Left renal pelvis (tissue), 4 donors: ENCODE results near the gene CARD14. TPM values are rescaled to one million over a fixed set of nuclear protein-coding genes. Genes with fewer than 3 reads are reported as not detected.

Source experiments
- DNase-seq, 4 donors: peaks; one replicate each; pipeline ENCODE4 v3.0.0-alpha.2; 2013; ENCODE audit warnings: low read depth in 4 of 4, low spot score in 3 of 4
- polyA plus RNA-seq, 4 donors: library from polyadenylated mRNA; unstranded; fragments of 120-200 nt; gene quantifications; one replicate each; pipeline ENCODE4 v1.2.1, GENCODE V29; 2013; ENCODE audit not compliant: insufficient read length in 4 of 4

The CARD14 gene
- 1 to 10 TPM in 3 of 4 donors, under 1 TPM in 1; 0.59 to 3.5 (median 1.7) TPM for polyA plus RNA-seq

GRCh38 chr17:80169784-80170500 is at the start of gene CARD14:
Gene CARD14 (plus strand): TSS chr17:80170030. CDS start chr17:80181439, 11,409 bp downstream.
- no peak for DNase-seq

DNA sequence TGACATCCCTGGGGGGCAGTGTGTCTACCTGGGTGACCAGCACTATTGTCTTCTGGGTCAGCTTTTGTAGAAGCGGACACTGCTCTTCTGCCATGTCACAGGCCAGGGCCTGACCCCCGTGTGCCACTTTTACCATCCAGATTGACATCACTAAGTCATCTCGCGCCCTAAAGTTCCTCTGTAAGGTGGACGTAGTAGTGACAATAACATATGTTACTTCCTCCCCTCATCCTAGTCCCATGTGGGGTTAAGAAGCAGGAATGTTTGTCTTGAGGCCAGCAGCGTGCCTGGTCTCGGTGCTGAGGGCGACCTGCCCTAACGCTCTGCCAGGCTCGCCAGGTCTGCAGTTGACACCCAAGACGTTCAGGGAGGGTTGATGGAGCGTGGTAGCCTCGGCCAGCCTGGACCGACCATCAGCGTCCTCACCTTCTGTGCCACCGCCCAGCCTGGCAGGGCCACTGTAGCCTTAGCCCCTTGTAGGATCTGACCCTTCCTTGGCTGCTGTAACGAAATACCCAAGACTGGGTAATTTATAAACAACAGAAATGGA is 47.7 kb upstream of the CARD14 start:
- no peak for DNase-seq

DNA sequence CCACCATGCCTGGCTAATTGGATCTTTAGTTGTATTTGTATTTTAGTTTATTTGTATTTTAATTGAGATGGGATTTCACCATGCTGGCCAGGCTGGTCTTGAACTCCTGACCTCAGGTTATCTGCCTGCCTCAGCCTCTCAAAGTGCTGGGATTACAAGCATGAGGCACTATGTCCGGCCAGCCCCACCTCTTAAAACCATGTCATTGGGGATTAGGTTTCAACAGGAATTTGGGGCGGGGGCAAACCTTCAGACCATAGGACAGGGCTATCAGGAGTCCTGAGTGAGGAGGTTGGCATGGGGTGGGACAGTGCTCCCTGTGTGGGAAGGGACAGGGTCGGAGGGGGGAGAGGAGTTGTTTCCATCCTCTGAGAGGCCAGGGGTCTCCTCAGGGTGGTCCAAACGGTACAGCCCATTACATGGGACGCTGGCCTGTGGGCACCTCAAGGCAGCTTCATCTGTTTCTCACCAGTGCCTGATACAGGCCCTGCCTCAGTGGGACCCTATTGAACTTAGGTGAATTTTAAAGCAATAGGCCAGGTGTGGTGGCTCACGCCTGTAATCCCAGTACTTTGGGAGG is 46.8 kb upstream of the CARD14 start:
- no peak for DNase-seq

DNA sequence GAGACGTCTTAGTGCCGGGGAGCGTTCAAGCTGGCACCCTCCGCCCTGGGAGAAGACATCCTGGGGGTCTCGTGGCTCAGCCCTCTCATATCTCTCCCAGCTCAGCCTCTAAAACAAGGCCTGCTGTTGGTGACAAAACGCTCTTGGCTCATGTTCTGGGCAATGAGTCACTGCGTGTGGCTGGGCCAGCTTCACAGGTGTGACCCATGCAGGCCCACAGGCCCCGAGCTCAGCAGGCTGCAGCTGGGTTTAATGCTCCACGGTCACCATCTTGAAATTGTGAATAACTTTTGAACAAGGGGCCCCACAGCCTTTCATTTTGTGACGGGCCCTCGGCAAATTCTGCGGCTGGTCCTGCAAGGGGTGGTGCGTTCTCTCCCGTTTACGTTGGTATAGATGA is 46.0 kb upstream of the CARD14 start:
- no peak for DNase-seq

DNA sequence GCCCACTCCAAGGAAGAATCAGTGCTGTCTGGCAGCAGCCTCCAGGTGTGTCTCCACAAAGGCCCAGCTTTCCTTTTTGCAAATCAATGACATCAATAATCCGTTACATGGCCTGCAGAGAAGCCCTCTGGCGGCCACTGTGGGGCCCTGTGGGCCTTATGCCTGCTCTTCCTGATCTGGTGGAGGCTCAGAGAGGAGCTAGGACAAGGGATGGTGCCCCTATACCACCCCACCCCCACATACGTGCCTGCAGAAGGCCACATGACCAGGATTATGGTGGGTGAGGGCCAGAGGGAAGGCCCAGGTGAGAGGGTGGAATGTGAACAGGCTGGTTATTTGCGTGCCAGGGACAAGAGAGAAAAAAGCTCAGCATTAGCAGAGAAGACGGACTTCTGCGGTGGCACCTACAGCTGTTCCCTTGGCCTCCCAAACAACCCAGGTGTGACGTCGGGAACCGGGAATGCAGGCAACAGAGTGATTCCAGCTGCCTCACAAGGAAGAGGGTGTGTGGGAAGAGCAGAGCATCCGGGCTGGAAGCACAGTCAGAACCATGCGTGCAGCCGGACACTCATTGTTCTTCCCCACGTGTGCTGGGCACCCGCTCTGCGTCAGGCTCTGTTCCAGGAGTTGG is 45.4 kb upstream of the CARD14 start:
- no peak for DNase-seq

DNA sequence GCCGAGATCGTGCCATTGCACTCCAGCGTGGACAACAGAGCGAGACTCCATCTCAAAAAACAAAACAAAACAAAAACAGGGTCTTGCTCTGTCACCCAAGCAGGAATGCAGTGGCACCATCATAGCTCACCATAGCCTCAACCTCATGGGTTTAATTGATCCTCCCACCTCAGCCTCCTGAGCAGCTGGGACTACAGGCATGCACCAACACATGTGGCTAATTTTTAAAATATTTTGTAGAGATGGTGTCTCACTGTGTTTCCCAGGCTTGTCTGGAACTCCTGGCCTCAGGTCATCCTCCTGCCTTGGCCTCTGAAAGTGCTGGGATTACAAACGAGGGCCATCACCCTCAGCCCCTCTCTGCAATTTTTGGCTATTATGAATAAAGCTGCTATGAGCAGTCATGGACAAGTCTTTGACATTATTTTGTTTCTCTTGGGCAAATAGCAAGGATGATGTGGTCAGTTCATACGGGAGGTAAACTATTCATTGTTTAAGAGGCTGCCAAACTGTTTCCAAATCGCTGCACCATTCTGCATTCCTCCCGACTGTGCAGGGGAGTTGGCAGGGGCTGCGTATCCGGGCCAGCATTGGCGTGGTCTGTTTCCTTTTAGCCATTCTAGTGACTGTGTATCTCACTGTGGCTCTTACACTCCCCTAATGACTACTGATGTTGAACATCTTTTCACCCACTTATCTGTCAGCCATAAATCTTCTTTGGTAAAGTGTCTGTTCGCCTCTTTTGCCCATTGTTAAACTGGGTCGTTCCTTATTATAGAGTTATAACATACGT is 44.0 kb upstream of the CARD14 start:
- DNase-seq, result no peak

DNA sequence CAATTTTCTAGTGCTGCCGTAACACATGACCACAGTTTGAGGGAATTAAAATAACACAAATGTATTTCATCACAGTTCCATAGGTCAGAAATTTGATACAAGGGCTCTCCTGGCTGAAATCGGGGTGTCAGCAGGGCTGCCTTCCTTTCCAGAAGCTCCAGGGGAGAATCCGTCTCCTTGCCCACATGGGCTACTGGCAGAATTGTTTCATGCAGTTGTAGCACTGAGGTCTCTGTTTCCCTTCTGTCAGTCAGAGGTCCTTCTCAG is 43.4 kb upstream of the CARD14 start:
- DNase-seq, result no peak

- no peak for DNase-seq
Measured at GRCh38 chr17:80129006-80129565, 40.7 kb upstream of the CARD14 start.

DNA sequence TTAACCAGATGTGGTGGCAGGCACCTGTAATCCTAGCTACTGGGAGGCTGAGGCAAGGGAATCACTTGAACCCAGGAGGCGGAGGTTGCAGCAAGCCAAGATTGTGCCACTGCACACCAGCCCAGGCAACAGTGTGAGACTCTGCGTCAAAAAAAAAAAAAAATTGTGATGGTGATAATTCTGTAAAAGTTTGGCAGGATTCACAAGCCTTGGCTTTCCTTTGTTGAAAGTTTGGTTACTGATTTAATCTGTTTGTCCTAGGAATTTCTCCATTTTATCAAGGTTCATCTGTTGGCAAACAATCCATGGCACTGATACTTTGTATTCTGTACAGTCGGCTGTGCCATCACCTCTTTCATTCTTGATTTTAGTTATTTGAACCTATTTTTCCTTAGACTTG is 38.8 kb upstream of the CARD14 start:
- no peak for DNase-seq

- DNase-seq, result no peak
Measured at GRCh38 chr17:80132906-80133625, 36.8 kb upstream of the CARD14 start.

DNA sequence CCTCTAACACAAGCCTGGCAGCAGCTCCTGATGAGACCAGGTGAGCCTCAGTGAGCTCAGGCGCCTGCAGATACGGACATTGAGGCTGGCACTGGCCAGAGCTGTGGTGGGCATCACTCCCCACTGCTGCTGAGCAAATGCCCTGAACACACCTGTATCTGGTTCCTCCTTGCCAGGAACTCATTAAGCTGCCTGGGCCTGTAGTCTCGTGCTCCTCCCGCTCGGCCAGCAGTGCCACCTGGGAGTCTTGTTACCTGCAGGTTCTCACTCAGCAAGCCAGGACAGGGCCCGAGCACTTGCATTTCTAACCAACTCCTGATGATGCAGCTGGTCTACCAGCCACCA is 36.2 kb upstream of the CARD14 start:
- no peak for DNase-seq

DNA sequence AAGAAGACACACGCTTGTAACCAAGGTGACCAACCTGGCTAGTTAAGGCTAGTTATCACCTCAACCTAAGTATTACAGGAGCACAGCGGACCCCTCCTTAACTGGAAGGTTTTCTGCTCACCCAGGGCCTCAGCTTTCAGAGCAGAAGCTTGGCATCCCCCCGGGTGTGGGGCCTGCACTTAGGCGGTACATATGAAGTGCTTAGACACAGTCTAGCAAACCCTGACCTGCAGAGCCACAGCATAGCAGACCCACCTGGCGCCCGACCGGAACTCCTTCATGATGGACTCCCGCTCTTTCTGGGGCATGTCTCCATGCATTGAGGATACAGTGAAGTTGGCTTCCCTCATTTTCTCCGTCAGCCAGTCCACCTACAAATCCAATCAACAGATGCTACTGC is 32.7 kb upstream of the CARD14 start:
- no peak for DNase-seq

DNA sequence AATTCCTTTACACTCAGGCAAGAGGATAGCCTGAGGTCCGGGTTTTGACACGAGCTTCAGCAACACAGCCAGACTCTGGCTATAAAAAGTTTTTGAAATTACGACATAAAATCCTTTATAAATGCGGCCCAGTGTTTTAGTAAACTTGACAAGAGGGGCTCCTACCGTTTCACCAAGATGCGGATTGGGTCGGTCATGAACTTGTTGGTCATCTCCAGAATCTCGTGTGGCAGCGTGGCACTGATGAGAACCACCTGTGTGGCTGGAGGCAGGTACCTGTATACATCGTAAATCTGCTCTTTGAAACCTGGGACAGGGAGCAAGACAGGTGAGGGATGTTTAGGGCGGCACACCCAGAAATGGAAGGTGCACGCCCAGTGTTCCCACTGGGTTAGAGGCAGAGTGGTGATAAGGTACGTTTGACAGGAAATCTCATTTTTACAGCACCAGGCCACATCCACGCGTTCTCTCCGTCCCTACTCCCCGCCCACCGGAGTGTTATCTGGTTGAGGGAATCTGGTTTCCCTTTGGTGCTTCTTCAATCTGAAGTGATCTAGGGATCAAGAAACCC is 30.9 kb upstream of the CARD14 start:
- no peak for DNase-seq

GRCh38 chr17:80141463-80142165 is 28.2 kb upstream of the CARD14 start:
- no peak for DNase-seq

DNA sequence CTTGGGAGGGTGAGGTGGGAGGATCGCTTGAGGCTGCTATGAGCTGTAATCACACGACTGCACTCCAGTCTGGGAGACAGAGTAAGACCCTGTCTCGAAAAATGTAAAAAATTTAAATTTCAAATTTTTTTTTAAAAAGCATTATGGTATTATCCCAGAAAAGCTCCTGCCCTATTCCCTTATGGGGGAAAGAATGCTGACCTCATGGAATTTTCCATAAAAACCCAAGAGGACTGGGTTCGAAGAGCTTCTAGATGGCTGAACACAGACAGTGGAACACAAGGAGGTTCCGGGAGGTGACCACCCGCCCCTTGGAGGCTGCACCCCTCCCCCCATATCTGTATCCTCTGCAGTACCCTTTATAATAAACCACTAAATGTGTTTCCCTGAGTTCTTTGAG is 26.9 kb upstream of the CARD14 start:
- no peak for DNase-seq

- DNase-seq, result no peak
Measured at GRCh38 chr17:80145076-80146075, 24.5 kb upstream of the CARD14 start.

DNA sequence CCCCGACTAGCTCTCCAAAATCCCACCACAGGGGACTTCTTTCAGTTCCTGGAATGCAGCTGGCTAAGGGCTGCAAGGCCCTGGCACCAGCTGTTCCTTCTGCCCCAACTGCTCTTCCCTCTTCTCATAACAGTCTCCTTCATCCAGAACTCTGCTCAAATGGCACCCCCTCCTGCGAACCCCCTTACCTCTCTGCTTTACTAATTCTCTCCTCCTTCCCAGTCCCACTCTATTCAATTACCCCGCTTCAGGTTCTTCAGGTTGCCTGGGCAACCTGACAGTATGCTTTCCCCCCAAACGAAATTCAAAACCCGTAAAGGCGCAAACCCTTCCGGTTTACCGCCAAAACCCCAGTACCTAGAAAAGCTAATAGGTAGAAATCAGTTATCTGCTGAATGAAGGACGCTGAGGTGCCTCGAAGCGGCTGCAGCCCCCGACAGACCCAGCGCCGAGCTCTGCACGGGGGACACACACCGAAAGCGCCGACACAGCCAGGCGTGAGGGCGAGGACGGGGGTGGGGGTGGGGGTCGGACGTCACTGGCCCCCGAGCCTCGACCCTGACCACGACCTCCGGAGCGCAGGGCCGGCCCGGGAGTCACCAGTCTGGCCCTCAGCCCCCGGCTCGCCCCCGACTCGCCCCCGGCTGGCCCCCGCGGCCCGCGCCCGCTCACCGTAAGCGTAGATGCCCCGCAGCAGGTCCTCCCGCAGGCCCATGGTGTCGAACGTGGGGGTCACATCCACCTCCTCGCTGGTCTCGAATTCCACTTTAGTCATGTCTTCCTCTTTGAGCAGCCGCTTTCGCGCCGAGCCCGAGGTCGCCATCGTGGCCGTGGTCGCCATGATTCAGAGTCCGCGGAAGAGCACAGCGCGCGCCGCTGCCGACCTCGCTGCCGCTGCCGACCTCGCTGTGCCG is 23.5 kb upstream of the CARD14 start:
- no peak for DNase-seq
